ENCODE measurements around the gene CCDC69.

GRCh38 chr5:151249281-151249680 is 25.4 kb upstream of the CCDC69 start:
- TF ChIP-seq CTCF (IDR thresholded peaks at IDR 0.05; ENCODE audit: control extremely low read depth in 1 of 3, insufficient read depth in 1 of 3, low read depth in 1 of 3, low read length in 3 of 3) (no peak), TAF1 (IDR thresholded peaks at IDR 0.05; ENCODE audit: low read depth, low read length) (no peak), ATF2 (IDR thresholded peaks at IDR 0.05; ENCODE audit: low read length) (no peak), ZNF274 (IDR thresholded peaks at IDR 0.05; ENCODE audit: borderline replicate concordance, extremely low read depth, low read length) (no peak), ASH2L (IDR thresholded peaks at IDR 0.05; ENCODE audit: low read length) (no peak), RBBP5 (IDR thresholded peaks at IDR 0.05; ENCODE audit: borderline replicate concordance, low read depth, low read length) (no peak), CEBPB (IDR thresholded peaks at IDR 0.05; ENCODE audit: low read depth, low read length) (no peak)
